HCT116 (cell line): ENCODE measurements around the gene LAMA4. TPM values are rescaled to one million over a fixed set of nuclear protein-coding genes. Genes with fewer than 3 reads are reported as not detected.

Experiments
- ATAC-seq: fragments of 200-7000 bp; cut with Tn5 transposase; 2 replicates; pipeline ENCODE4 v1.9.1; 2020; ENCODE audit warnings: mild to moderate bottlenecking, moderate library complexity
- BruUV-seq: library from RNA; stranded (reverse); fragments of 400-500 nt; replicated peaks from 2 replicates; lab custom pipeline; 2021; lab: Mats Ljungman, UMichigan
- CTCF ChIA-PET: fragments of 300-600 bp; sonication (Branson Sonifier 250); formaldehyde crosslinking; loops from one replicate; lab custom pipeline; 2021; ENCODE audit warnings: antibody characterized with exemption; lab: Charles Lee
- POLR2A ChIA-PET: fragments of 300-600, 350-600 bp; sonication (Branson Sonifier 250); formaldehyde crosslinking; loops from one replicate; lab custom pipeline; 2021; ENCODE audit warnings: antibody characterized with exemption; lab: Charles Lee
- RAD21 ChIA-PET, 2 experiments: fragments of 300-600 bp; sonication (Branson Sonifier 250); formaldehyde crosslinking; loops; one replicate each; lab custom pipeline; 2023; ENCODE audit warnings: low total read pairs in 2 of 2; ENCODE audit not compliant: uncharacterized antibody in 2 of 2, unreplicated experiment in 2 of 2, low non-redundant PET in 1 of 2; lab: Charles Lee
- DNase-seq: peaks from one replicate; pipeline ENCODE4 v3.0.0-alpha.2; 2010; ENCODE audit warnings: low read depth, low spot score
- H2AFZ ChIP-seq: fragments of 200-600 bp; shearing (Covaris generic), sonication (generic); 2 replicates; pipeline ENCODE4 v1.6.1; 2017; ENCODE audit warnings: low read depth, mixed run types, mixed read lengths, antibody characterized with exemption, low read length; ENCODE audit not compliant: poor library complexity, severe bottlenecking
- H3K27ac ChIP-seq: 2 replicates; pipeline ENCODE4 v1.5.1; 2012; ENCODE audit warnings: low read depth, low read length
- H3K27me3 ChIP-seq: fragments of 200-600 bp; sonication (generic); 2 replicates; pipeline ENCODE4 v1.6.1; 2016; ENCODE audit warnings: mixed run types, low read length, mixed read lengths; ENCODE audit not compliant: insufficient read depth
- H3K36me3 ChIP-seq, 2 experiments: fragments of 200-500 bp in 1 of 2; fragments of 200-600 bp in 1 of 2; sonication (Bioruptor generic) in 1 of 2; sonication (generic) in 1 of 2; 2 replicates each; pipeline versions ENCODE4 v1.5.1 to v1.6.1; 2014 to 2016; ENCODE audit warnings: low read length in 2 of 2, inconsistent platforms in 1 of 2, mixed read lengths in 1 of 2, mixed run types in 1 of 2; ENCODE audit not compliant: insufficient read depth in 2 of 2, control insufficient read depth in 1 of 2
- H3K4me1 ChIP-seq, 2 experiments: fragments of 200-600 bp in 1 of 2; sonication (generic) in 1 of 2; 2 replicates each; pipeline versions ENCODE4 v1.5.1 to v1.6.1; 2012 to 2017; ENCODE audit warnings: low read length in 2 of 2, inconsistent platforms in 1 of 2, mild to moderate bottlenecking in 1 of 2, mixed read lengths in 1 of 2, mixed run types in 1 of 2, moderate library complexity in 1 of 2; ENCODE audit not compliant: insufficient read depth in 2 of 2, control insufficient read depth in 1 of 2
- H3K4me2 ChIP-seq: fragments of 200-600 bp; sonication (generic); 2 replicates; pipeline ENCODE4 v1.6.1; 2017; ENCODE audit warnings: mixed run types, low read length, mixed read lengths
- H3K4me3 ChIP-seq, 2 experiments: fragments of 200-600 bp in 1 of 2; sonication (generic) in 1 of 2; replicated peaks in 1 of 2; 2 replicates each; pipeline ENCODE4 v1.5.1; 2011 to 2016; ENCODE audit warnings: low read length in 2 of 2, control low read depth in 1 of 2, low read depth in 1 of 2, mild to moderate bottlenecking in 1 of 2, mixed read lengths in 1 of 2, mixed run types in 1 of 2
- H3K79me2 ChIP-seq: fragments of 200-600 bp; sonication (generic); 2 replicates; pipeline ENCODE4 v1.6.1; 2017; ENCODE audit warnings: mild to moderate bottlenecking, mixed run types, low read length, moderate library complexity, mixed read lengths; ENCODE audit not compliant: insufficient read depth
- H3K9ac ChIP-seq: fragments of 200-600 bp; sonication (generic); 2 replicates; pipeline ENCODE4 v1.6.1; 2016; ENCODE audit warnings: low read length, mixed read lengths
- H3K9me2 ChIP-seq: fragments of 200-600 bp; sonication (generic), shearing (Covaris generic); 2 replicates; pipeline ENCODE4 v1.6.1; 2017; ENCODE audit warnings: mixed run types, mild to moderate bottlenecking, moderate library complexity; ENCODE audit not compliant: insufficient read depth
- H3K9me3 ChIP-seq, 2 experiments: fragments of 200-500 bp in 1 of 2; fragments of 200-600 bp in 1 of 2; sonication (Bioruptor generic) in 1 of 2; sonication (generic) in 1 of 2; 2 replicates each; pipeline ENCODE4 v1.6.1; 2014 to 2017; ENCODE audit warnings: low read length in 2 of 2, mixed read lengths in 2 of 2, inconsistent platforms in 1 of 2, low read depth in 1 of 2, mild to moderate bottlenecking in 1 of 2, mixed run types in 1 of 2, moderate library complexity in 1 of 2; ENCODE audit not compliant: control insufficient read depth in 1 of 2, insufficient read depth in 1 of 2
- H4K20me1 ChIP-seq: fragments of 200-600 bp; sonication (generic), shearing (Covaris generic); 2 replicates; pipeline ENCODE4 v1.6.1; 2017; ENCODE audit warnings: mixed run types, mild to moderate bottlenecking, moderate library complexity; ENCODE audit not compliant: insufficient read depth
- CBX3 ChIP-seq: IDR thresholded peaks from 2 replicates; pipeline ENCODE4 v1.6.1; 2012; ENCODE audit warnings: low read depth
- CEBPB ChIP-seq: IDR thresholded peaks from 2 replicates; pipeline ENCODE4 v1.6.1; 2012; ENCODE audit warnings: low read depth
- CTCF ChIP-seq, 3 experiments: fragments of 200-600 bp in 1 of 3; sonication (generic) in 1 of 3; IDR thresholded peaks in 2 of 3; conservative IDR thresholded peaks in 1 of 3; 2 replicates each; pipeline ENCODE4 v1.5.1; 2012 to 2017; ENCODE audit warnings: low read depth in 2 of 3, low read length in 2 of 3, antibody characterized with exemption in 1 of 3, borderline replicate concordance in 1 of 3, control low read depth in 1 of 3, mild to moderate bottlenecking in 1 of 3, mixed read lengths in 1 of 3, mixed run types in 1 of 3, moderate library complexity in 1 of 3; ENCODE audit not compliant: insufficient read depth in 1 of 3
- EGR1 ChIP-seq: IDR thresholded peaks from 2 replicates; pipeline ENCODE4 v1.6.1; 2012; ENCODE audit warnings: low read depth
- EZH2 ChIP-seq: fragments of 200-600 bp; sonication (generic); IDR thresholded peaks from 2 replicates; pipeline ENCODE4 v1.6.1; 2017; ENCODE audit warnings: antibody characterized with exemption, mixed run types
- EZH2phosphoT487 ChIP-seq: fragments of 200-600 bp; IDR thresholded peaks from 2 replicates; pipeline ENCODE4 v1.6.1; 2018; ENCODE audit warnings: antibody characterized with exemption, borderline replicate concordance
- FOSL1 ChIP-seq: IDR thresholded peaks from 2 replicates; pipeline ENCODE4 v1.6.1; 2012; ENCODE audit warnings: low read depth
- JUND ChIP-seq: IDR thresholded peaks from 2 replicates; pipeline ENCODE4 v1.6.1; 2012
- MAX ChIP-seq: IDR thresholded peaks from 2 replicates; pipeline ENCODE4 v1.6.1; 2012
- POLR2AphosphoS5 ChIP-seq: IDR thresholded peaks from 2 replicates; pipeline ENCODE4 v1.6.1; 2011; ENCODE audit warnings: mild to moderate bottlenecking, low read depth, low read length, moderate library complexity
- RAD21 ChIP-seq: IDR thresholded peaks from 2 replicates; pipeline ENCODE4 v1.6.1; 2012; ENCODE audit warnings: low read depth, mild to moderate bottlenecking
- SIN3A ChIP-seq: IDR thresholded peaks from 2 replicates; pipeline ENCODE4 v1.6.1; 2012; ENCODE audit warnings: low read depth
- SP1 ChIP-seq: IDR thresholded peaks from 2 replicates; pipeline ENCODE4 v1.6.1; 2012; ENCODE audit warnings: low read depth
- SRF ChIP-seq: IDR thresholded peaks from 2 replicates; pipeline ENCODE4 v1.6.1; 2012; ENCODE audit warnings: low read depth
- TCF7L2 ChIP-seq: IDR thresholded peaks from 2 replicates; pipeline ENCODE4 v1.7.0; 2011; ENCODE audit warnings: borderline replicate concordance, inconsistent platforms; ENCODE audit not compliant: insufficient read depth, insufficient read length; ENCODE audit errors: extremely low read depth
- YY1 ChIP-seq: IDR thresholded peaks from 2 replicates; pipeline ENCODE4 v1.6.1; 2011; ENCODE audit warnings: low read length, low read depth, moderate library complexity, mild to moderate bottlenecking; ENCODE audit not compliant: insufficient replicate concordance; ENCODE audit errors: extremely low read depth
- ZFX ChIP-seq: fragments of 450-650 bp; IDR thresholded peaks from 2 replicates; pipeline ENCODE4 v1.6.1; 2017
- ZNF274 ChIP-seq: fragments of 200-500 bp; sonication (Bioruptor generic); IDR thresholded peaks from 2 replicates; pipeline ENCODE4 v1.6.1; 2014; ENCODE audit warnings: mild to moderate bottlenecking, low read depth, low read length, inconsistent platforms
- intact Hi-C: fragments of 100-400 bp; cut with micrococcal nuclease; formaldehyde crosslinking; loops from 2 replicates; pipeline ENCODE4 v1.10.0; 2022
- total RNA-seq: library from RNA; stranded (reverse); gene quantifications from one replicate; pipeline ENCODE4 v1.2.1, GENCODE V29; 2021; ENCODE audit not compliant: unreplicated experiment
- TF ChIP-seq, protein P1 (sequence below): IDR thresholded peaks from 2 replicates; pipeline ENCODE4 v1.6.1; 2011; ENCODE audit warnings: mild to moderate bottlenecking, low read length, moderate library complexity; ENCODE audit not compliant: insufficient replicate concordance; ENCODE audit errors: extremely low read depth
- TF ChIP-seq, protein P2 (sequence below): IDR thresholded peaks from 2 replicates; pipeline ENCODE4 v1.6.1; 2012

LAMA4 gene
- total RNA-seq, 1 experiment from 2014 or later = 2.2 TPM

GRCh38 chr6:112214739-112215269 lies 39.6 kb downstream of the LAMA4 start:
- Histone ChIP-seq H2AFZ (no peak overlapping the region), H3K4me3 (no peak overlapping the region), H3K9me2 (no peaks in the 10 kb centered on the region), H3K4me2 (no peak overlapping the region), H3K27me3 (no peaks in the 10 kb centered on the region), H3K27ac (no peak overlapping the region), H3K9ac (no peak overlapping the region), H3K4me1 (peaks cover 0 to 14% of the 10 kb centered on the region in 2 experiments; a peak in 2 of 4 replicates), H3K79me2 (no peaks in the 10 kb centered on the region), H3K9me3 (no peaks in the 10 kb centered on the region), H3K36me3 (no peaks in the 10 kb centered on the region), H4K20me1 (no peaks in the 10 kb centered on the region)
- TF ChIP-seq YY1 = no peak
- TF ChIP-seq JUND = no peak
- no peak for TF ChIP-seq CEBPB
- TF ChIP-seq RAD21 = no peak
- no peak for TF ChIP-seq ZFX
- TF ChIP-seq MAX = no peak
- no peak for TF ChIP-seq SIN3A
- TF ChIP-seq TCF7L2 = no peak
- TF ChIP-seq, protein P1, sequence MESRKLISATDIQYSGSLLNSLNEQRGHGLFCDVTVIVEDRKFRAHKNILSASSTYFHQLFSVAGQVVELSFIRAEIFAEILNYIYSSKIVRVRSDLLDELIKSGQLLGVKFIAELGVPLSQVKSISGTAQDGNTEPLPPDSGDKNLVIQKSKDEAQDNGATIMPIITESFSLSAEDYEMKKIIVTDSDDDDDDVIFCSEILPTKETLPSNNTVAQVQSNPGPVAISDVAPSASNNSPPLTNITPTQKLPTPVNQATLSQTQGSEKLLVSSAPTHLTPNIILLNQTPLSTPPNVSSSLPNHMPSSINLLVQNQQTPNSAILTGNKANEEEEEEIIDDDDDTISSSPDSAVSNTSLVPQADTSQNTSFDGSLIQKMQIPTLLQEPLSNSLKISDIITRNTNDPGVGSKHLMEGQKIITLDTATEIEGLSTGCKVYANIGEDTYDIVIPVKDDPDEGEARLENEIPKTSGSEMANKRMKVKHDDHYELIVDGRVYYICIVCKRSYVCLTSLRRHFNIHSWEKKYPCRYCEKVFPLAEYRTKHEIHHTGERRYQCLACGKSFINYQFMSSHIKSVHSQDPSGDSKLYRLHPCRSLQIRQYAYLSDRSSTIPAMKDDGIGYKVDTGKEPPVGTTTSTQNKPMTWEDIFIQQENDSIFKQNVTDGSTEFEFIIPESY = no peak
- no peak for TF ChIP-seq CTCF (IDR thresholded peaks at IDR 0.05 in 2 of 3, conservative IDR thresholded peaks at IDR 0.05 in 1 of 3; ENCODE audit: borderline replicate concordance in 1 of 3, insufficient read depth in 1 of 3, low read depth in 2 of 3, low read length in 2 of 3)
- no peak for TF ChIP-seq EGR1
- TF ChIP-seq EZH2 = no peak
- no peak for TF ChIP-seq CBX3
- no peak for TF ChIP-seq SP1
- TF ChIP-seq SRF = no peak
- TF ChIP-seq, protein P2, sequence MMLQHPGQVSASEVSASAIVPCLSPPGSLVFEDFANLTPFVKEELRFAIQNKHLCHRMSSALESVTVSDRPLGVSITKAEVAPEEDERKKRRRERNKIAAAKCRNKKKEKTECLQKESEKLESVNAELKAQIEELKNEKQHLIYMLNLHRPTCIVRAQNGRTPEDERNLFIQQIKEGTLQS = no peak
- no peak for TF ChIP-seq ZNF274
- TF ChIP-seq FOSL1 = no peak
- TF ChIP-seq EZH2phosphoT487 = no peak
- no peak for TF ChIP-seq POLR2AphosphoS5
- no TSS peak for BruUV-seq
- intact Hi-C loops = no loop called here
- ChIA-PET POLR2A (no interaction called here), CTCF (no interaction called here), RAD21 (no interaction called here)
- ATAC-seq (no peak), DNase-seq (no peak)
